ENCODE results near the gene ALG14.

ALG14 gene

DNA sequence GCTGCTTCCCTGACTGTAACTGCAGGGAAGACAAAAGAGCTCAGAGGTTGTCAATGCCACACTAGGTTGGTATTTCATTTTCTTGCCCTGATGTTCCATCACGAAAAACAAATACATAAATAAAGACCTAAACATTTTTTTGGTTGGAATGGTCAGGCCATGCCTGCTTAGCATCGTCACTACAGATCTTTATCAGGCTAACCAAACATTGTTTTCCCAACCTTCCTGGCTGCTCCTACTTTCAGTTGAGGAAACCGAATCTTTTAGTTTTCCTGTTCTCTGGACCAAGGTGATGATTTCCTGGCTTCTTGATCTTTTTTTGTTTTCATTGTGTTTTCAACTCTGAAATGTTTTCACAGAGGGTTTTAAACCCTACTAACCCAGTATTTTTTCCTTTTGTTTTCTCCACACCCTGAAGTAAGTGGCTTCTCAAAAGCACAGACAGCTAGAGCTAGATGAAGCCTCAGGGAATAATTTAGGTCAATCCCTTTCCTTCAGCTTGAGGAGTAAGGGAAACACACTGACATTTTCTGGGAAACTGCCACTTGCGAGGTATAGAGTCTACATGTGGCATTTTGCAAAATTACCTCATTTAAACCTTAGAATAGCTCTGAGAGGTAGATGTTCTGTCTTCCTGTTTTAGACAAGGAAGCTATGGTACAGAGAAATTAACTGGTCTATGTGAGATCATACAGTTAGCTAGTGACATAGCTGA, 78.7 kb downstream of the ALG14 start:
- H3K4me1 ChIP-seq (ENCODE audit: insufficient read depth, low read length), result no peaks in the 10 kb centered on the region
- TF ChIP-seq, protein P1, sequence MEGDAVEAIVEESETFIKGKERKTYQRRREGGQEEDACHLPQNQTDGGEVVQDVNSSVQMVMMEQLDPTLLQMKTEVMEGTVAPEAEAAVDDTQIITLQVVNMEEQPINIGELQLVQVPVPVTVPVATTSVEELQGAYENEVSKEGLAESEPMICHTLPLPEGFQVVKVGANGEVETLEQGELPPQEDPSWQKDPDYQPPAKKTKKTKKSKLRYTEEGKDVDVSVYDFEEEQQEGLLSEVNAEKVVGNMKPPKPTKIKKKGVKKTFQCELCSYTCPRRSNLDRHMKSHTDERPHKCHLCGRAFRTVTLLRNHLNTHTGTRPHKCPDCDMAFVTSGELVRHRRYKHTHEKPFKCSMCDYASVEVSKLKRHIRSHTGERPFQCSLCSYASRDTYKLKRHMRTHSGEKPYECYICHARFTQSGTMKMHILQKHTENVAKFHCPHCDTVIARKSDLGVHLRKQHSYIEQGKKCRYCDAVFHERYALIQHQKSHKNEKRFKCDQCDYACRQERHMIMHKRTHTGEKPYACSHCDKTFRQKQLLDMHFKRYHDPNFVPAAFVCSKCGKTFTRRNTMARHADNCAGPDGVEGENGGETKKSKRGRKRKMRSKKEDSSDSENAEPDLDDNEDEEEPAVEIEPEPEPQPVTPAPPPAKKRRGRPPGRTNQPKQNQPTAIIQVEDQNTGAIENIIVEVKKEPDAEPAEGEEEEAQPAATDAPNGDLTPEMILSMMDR (IDR thresholded peaks at IDR 0.05; ENCODE audit: borderline replicate concordance, extremely low read depth, low read length, poor library complexity, severe bottlenecking), result no peak
- TF ChIP-seq EZH2 (IDR thresholded peaks at IDR 0.05; ENCODE audit: borderline replicate concordance, low read depth, low read length, severe bottlenecking), result no peak
- no peak overlapping the region for H2AFZ ChIP-seq (ENCODE audit: low read depth, low read length)
- no peaks in the 10 kb centered on the region for H3K9me3 ChIP-seq (ENCODE audit: insufficient read depth, low read length, severe bottlenecking)
- DNase-seq (no peak), ATAC-seq (ENCODE audit: insufficient read depth, low read depth) (no peak)
- H3K4me2 ChIP-seq (ENCODE audit: insufficient read depth, low read length), result no peak overlapping the region
- H3K4me3 ChIP-seq (ENCODE audit: low read depth in 1 of 2, low read length in 2 of 2), result no peak overlapping the region
- no peaks in the 10 kb centered on the region for H3K27me3 ChIP-seq (ENCODE audit: insufficient read depth, low read length, poor library complexity)
- no peaks in the 10 kb centered on the region for H3K79me2 ChIP-seq (ENCODE audit: insufficient read depth, low read length)
- H3K9ac ChIP-seq (ENCODE audit: low read depth, low read length), result no peak overlapping the region
- H3K27ac ChIP-seq (ENCODE audit: low read length), result no peak overlapping the region
- H4K20me1 ChIP-seq (ENCODE audit: insufficient read depth, low read length), result no peaks in the 10 kb centered on the region
- H3K36me3 ChIP-seq (ENCODE audit: insufficient read depth, low read length), result no peaks in the 10 kb centered on the region

DNA sequence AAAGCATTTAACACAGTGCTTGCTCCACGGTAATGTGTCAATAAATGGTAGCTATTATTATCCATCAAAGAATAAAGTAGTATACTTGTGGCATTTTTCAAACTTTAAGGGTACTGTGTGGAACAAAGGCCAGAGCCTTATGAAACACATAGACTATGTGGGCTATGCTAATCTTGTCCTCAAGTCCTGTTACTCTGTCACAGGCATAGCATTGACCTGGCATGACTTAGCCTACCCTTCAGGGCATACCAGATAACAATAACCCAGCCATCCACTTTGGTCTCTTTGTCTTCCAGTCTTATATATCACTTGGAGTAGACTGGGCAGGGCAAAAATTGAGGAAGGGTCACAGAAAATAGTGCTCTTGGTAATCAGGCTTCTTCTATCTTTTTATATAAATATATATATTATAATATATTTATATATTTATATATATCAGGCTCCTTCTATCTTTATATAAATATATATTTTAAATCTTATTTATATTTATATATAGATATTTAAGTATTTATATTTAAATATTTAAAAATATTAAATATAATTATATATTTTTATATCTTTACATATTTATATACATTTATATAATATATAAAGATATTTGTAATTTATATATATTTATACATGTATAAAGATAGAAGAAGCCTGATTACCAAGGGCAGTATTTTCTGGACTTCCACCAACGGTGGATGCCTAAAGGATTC, 79.7 kb downstream of the ALG14 start:
- H3K27me3 ChIP-seq (ENCODE audit: insufficient read depth, low read length, poor library complexity), result no peaks in the 10 kb centered on the region
- H3K36me3 ChIP-seq (ENCODE audit: insufficient read depth, low read length), result no peaks in the 10 kb centered on the region
- no peaks in the 10 kb centered on the region for H3K4me1 ChIP-seq (ENCODE audit: insufficient read depth, low read length)
- ATAC-seq (ENCODE audit: insufficient read depth, low read depth), result no peak
- no peak overlapping the region for H3K27ac ChIP-seq (ENCODE audit: low read length)
- no peak overlapping the region for H3K4me3 ChIP-seq (ENCODE audit: low read depth in 1 of 2, low read length in 2 of 2)
- no peak overlapping the region for H3K9ac ChIP-seq (ENCODE audit: low read depth, low read length)
- DNase-seq, result no peak
- no peaks in the 10 kb centered on the region for H3K79me2 ChIP-seq (ENCODE audit: insufficient read depth, low read length)
- H4K20me1 ChIP-seq (ENCODE audit: insufficient read depth, low read length), result no peaks in the 10 kb centered on the region
- no peak for TF ChIP-seq EZH2 (IDR thresholded peaks at IDR 0.05; ENCODE audit: borderline replicate concordance, low read depth, low read length, severe bottlenecking)
- TF ChIP-seq, protein P1 (IDR thresholded peaks at IDR 0.05; ENCODE audit: borderline replicate concordance, extremely low read depth, low read length, poor library complexity, severe bottlenecking), result no peak
- H3K4me2 ChIP-seq (ENCODE audit: insufficient read depth, low read length), result no peak overlapping the region
- H2AFZ ChIP-seq (ENCODE audit: low read depth, low read length), result no peak overlapping the region
- H3K9me3 ChIP-seq (ENCODE audit: insufficient read depth, low read length, severe bottlenecking), result no peaks in the 10 kb centered on the region

DNA sequence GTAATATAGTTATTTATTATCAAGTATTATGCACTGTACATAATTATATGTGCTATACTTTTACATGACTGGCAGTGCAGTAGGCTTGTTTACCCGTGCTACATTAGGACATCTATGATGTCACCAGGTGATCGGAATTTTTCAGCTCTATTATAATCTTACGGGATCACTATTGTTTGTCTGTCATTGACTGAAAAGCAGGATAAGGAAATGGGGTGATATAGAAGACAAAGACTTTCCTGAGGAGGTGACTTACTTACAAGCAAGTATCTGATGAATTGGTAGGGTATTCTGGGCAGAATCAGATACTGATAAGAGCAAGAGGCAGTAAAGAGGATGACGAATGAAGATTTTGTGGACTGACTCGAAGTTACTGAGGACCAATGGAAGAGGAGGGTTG, 80.6 kb downstream of the ALG14 start:
- Histone ChIP-seq H3K27ac (ENCODE audit: low read length) (no peak overlapping the region), H2AFZ (ENCODE audit: low read depth, low read length) (no peak overlapping the region), H3K9ac (ENCODE audit: low read depth, low read length) (no peak overlapping the region), H3K27me3 (ENCODE audit: insufficient read depth, low read length, poor library complexity) (no peaks in the 10 kb centered on the region), H3K79me2 (ENCODE audit: insufficient read depth, low read length) (no peaks in the 10 kb centered on the region), H3K36me3 (ENCODE audit: insufficient read depth, low read length) (no peaks in the 10 kb centered on the region), H3K4me3 (ENCODE audit: low read depth in 1 of 2, low read length in 2 of 2) (no peak overlapping the region), H3K4me2 (ENCODE audit: insufficient read depth, low read length) (no peak overlapping the region), H4K20me1 (ENCODE audit: insufficient read depth, low read length) (no peaks in the 10 kb centered on the region), H3K9me3 (ENCODE audit: insufficient read depth, low read length, severe bottlenecking) (no peaks in the 10 kb centered on the region), H3K4me1 (ENCODE audit: insufficient read depth, low read length) (no peaks in the 10 kb centered on the region)
- no peak for ATAC-seq (ENCODE audit: insufficient read depth, low read depth)
- no peak for DNase-seq
- TF ChIP-seq EZH2 (IDR thresholded peaks at IDR 0.05; ENCODE audit: borderline replicate concordance, low read depth, low read length, severe bottlenecking), result no peak
- TF ChIP-seq, protein P1 (IDR thresholded peaks at IDR 0.05; ENCODE audit: borderline replicate concordance, extremely low read depth, low read length, poor library complexity, severe bottlenecking), result no peak

All from DND-41 (cell line).